GDM1 (cell line): ENCODE measurements around the gene BSG.

Experiments used
- DNase-seq: peaks from one replicate; lab custom pipeline; 2025; lab: John Stamatoyannopoulos, UW

Gene BSG

GRCh38 chr19:572140-572742 is at the start of gene BSG:
BSG (plus strand) TSS chr19:572596; CDS start chr19:572635, 39 bp downstream.
- peak; percentile 96 for DNase-seq

- no peak for DNase-seq
Measured at GRCh38 chr19:522726-523125, 49.7 kb upstream of the BSG start.

GRCh38 chr19:524062-524674 is 48.2 kb upstream of the BSG start:
- no peak for DNase-seq

- no peak for DNase-seq
Measured at GRCh38 chr19:525029-525428, 47.4 kb upstream of the BSG start.

GRCh38 chr19:525857-526419 is 46.5 kb upstream of the BSG start:
- DNase-seq, result no peak

- no peak for DNase-seq
Measured at GRCh38 chr19:530134-531008, 42.0 kb upstream of the BSG start.

- peak; percentile 83 for DNase-seq
Measured at GRCh38 chr19:531009-531752, 41.2 kb upstream of the BSG start.

- no peak for DNase-seq
Measured at GRCh38 chr19:531753-532560, 40.4 kb upstream of the BSG start, which contains the start of gene CDC34. CDC34 (plus strand) TSS chr19:531760; CDS start chr19:531932, 172 bp downstream.

GRCh38 chr19:532561-533363 is 39.6 kb upstream of the BSG start:
- no peak for DNase-seq

GRCh38 chr19:533364-534058 is 38.9 kb upstream of the BSG start:
- DNase-seq, result no peak

- DNase-seq, result no peak
Measured at GRCh38 chr19:534088-534487, 38.3 kb upstream of the BSG start.

GRCh38 chr19:535017-535835 is 37.2 kb upstream of the BSG start:
- DNase-seq, result no peak

GRCh38 chr19:536031-536880 is 36.1 kb upstream of the BSG start:
- DNase-seq, result no peak

GRCh38 chr19:536881-537404 is 35.5 kb upstream of the BSG start:
- DNase-seq, result no peak

- DNase-seq, result no peak
Measured at GRCh38 chr19:538641-539428, 33.6 kb upstream of the BSG start.

- no peak for DNase-seq
Measured at GRCh38 chr19:539429-540030, 32.9 kb upstream of the BSG start.
